ENCODE data around the gene CAPZA1. TPM values are rescaled to one million over a fixed set of nuclear protein-coding genes. Genes with fewer than 3 reads are reported as not detected.

The CAPZA1 gene
- total and polyA plus RNA-seq, 2 donors (not counting 1 experiment from before 2014, with no cell fraction given) = 201 to 262 TPM

GRCh38 chr1:112702420-112703261 is 83.0 kb downstream of the CAPZA1 start:
- Histone ChIP-seq H3K4me1 (ENCODE audit: control insufficient read depth, extremely low read depth, insufficient read depth, low read length) (peaks cover 42% of the 10 kb centered on the region), H4K20me1 (ENCODE audit: control insufficient read depth, extremely low read depth, insufficient read depth, low read length) (no peaks in the 10 kb centered on the region), H2AFZ (ENCODE audit: low read length) (no peak overlapping the region), H3K36me3 (ENCODE audit: control insufficient read depth, insufficient read depth, low read length) (peaks cover 31% of the 10 kb centered on the region), H3K9ac (ENCODE audit: insufficient read depth, low read length) (no peak overlapping the region), H3K4me3 (replicated peaks in 1 of 4; ENCODE audit: control extremely low read depth in 1 of 4, insufficient read depth in 1 of 4, low read depth in 3 of 4, low read length in 4 of 4) (no peak overlapping the region), H3K9me3 (ENCODE audit: control insufficient read depth, insufficient read depth, low read depth, low read length) (no peaks in the 10 kb centered on the region), H3K27ac (ENCODE audit: insufficient read depth, low read length) (no peak overlapping the region), H3K79me2 (ENCODE audit: control insufficient read depth, insufficient read depth, low read length) (peaks cover 42% of the 10 kb centered on the region), H3K4me2 (ENCODE audit: extremely low read depth, insufficient read depth, low read length) (no peak overlapping the region), H3K27me3 (ENCODE audit: control insufficient read depth, insufficient read depth, low read length) (no peaks in the 10 kb centered on the region)
- DNase-seq (ENCODE audit: low read depth in 2 of 2) = no peak
- TF ChIP-seq EZH2 (IDR thresholded peaks at IDR 0.05; ENCODE audit: low read length, missing control alignments) (no peak), CTCF (conservative IDR thresholded peaks at IDR 0.05 in 1 of 2, IDR thresholded peaks at IDR 0.05 in 1 of 2; ENCODE audit: low read depth in 1 of 2, low read length in 2 of 2) (no peak)

GRCh38 chr1:112703706-112704105 is 84.1 kb downstream of the CAPZA1 start:
- no peak overlapping the region for H3K9ac ChIP-seq (ENCODE audit: insufficient read depth, low read length)
- H3K79me2 ChIP-seq (ENCODE audit: control insufficient read depth, insufficient read depth, low read length) = peaks cover 42% of the 10 kb centered on the region
- no peak overlapping the region for H2AFZ ChIP-seq (ENCODE audit: low read length)
- H3K4me3 ChIP-seq (replicated peaks in 1 of 4; ENCODE audit: control extremely low read depth in 1 of 4, insufficient read depth in 1 of 4, low read depth in 3 of 4, low read length in 4 of 4) = peak overlapping the region in 1 of 4 experiments; percentile 5
- no peaks in the 10 kb centered on the region for H3K27me3 ChIP-seq (ENCODE audit: control insufficient read depth, insufficient read depth, low read length)
- peak overlapping the region; percentile 86 for H3K4me2 ChIP-seq (ENCODE audit: extremely low read depth, insufficient read depth, low read length)
- DNase-seq (ENCODE audit: low read depth in 2 of 2) = no peak
- H3K27ac ChIP-seq (ENCODE audit: insufficient read depth, low read length) = peak overlapping the region; percentile 92
- H3K36me3 ChIP-seq (ENCODE audit: control insufficient read depth, insufficient read depth, low read length) = peaks cover 25% of the 10 kb centered on the region
- H3K9me3 ChIP-seq (ENCODE audit: control insufficient read depth, insufficient read depth, low read depth, low read length) = no peaks in the 10 kb centered on the region
- H3K4me1 ChIP-seq (ENCODE audit: control insufficient read depth, extremely low read depth, insufficient read depth, low read length) = peaks cover 42% of the 10 kb centered on the region
- TF ChIP-seq EZH2 (IDR thresholded peaks at IDR 0.05; ENCODE audit: low read length, missing control alignments) (no peak), CTCF (conservative IDR thresholded peaks at IDR 0.05 in 1 of 2, IDR thresholded peaks at IDR 0.05 in 1 of 2; ENCODE audit: low read depth in 1 of 2, low read length in 2 of 2) (no peak)
- H4K20me1 ChIP-seq (ENCODE audit: control insufficient read depth, extremely low read depth, insufficient read depth, low read length) = no peaks in the 10 kb centered on the region

- Histone ChIP-seq H3K9ac (ENCODE audit: insufficient read depth, low read length) (peak overlapping the region; percentile 64), H3K4me2 (ENCODE audit: extremely low read depth, insufficient read depth, low read length) (peak overlapping the region; percentile 86), H3K36me3 (ENCODE audit: control insufficient read depth, insufficient read depth, low read length) (peaks cover 22% of the 10 kb centered on the region), H3K4me3 (replicated peaks in 1 of 4; ENCODE audit: control extremely low read depth in 1 of 4, insufficient read depth in 1 of 4, low read depth in 3 of 4, low read length in 4 of 4) (peak overlapping the region; percentile 37 to 97 (median 64)), H3K79me2 (ENCODE audit: control insufficient read depth, insufficient read depth, low read length) (peaks cover 42% of the 10 kb centered on the region), H4K20me1 (ENCODE audit: control insufficient read depth, extremely low read depth, insufficient read depth, low read length) (no peaks in the 10 kb centered on the region), H3K9me3 (ENCODE audit: control insufficient read depth, insufficient read depth, low read depth, low read length) (no peaks in the 10 kb centered on the region), H3K4me1 (ENCODE audit: control insufficient read depth, extremely low read depth, insufficient read depth, low read length) (peaks cover 42% of the 10 kb centered on the region), H3K27me3 (ENCODE audit: control insufficient read depth, insufficient read depth, low read length) (no peaks in the 10 kb centered on the region), H2AFZ (ENCODE audit: low read length) (no peak overlapping the region), H3K27ac (ENCODE audit: insufficient read depth, low read length) (peak overlapping the region; percentile 92)
- TF ChIP-seq CTCF (conservative IDR thresholded peaks at IDR 0.05 in 1 of 2, IDR thresholded peaks at IDR 0.05 in 1 of 2; ENCODE audit: low read depth in 1 of 2, low read length in 2 of 2) (no peak), EZH2 (IDR thresholded peaks at IDR 0.05; ENCODE audit: low read length, missing control alignments) (no peak)
- no peak for DNase-seq (ENCODE audit: low read depth in 2 of 2)
Measured at GRCh38 chr1:112704391-112704933, 84.8 kb downstream of the CAPZA1 start.
